Common myeloid progenitor, CD34-positive (primary cell): ENCODE results near the gene CYTH2.

Experiments
- CTCF ChIA-PET: fragments of 350-600 bp; sonication (Branson Sonifier 250); formaldehyde crosslinking; loops from one replicate; lab custom pipeline; 2021; ENCODE audit warnings: antibody characterized with exemption; lab: Charles Lee
- POLR2A ChIA-PET: fragments of 350-600 bp; sonication (Branson Sonifier 250); formaldehyde crosslinking; loops from one replicate; lab custom pipeline; 2021; ENCODE audit warnings: antibody characterized with exemption; lab: Charles Lee
- DNase-seq, 3 donors: peaks; one replicate each; pipeline versions ENCODE4 v3.0.0 to v3.0.0-alpha.2; 2013
- H3K27ac ChIP-seq, 2 experiments: 1 replicate in 1 of 2; 2 replicates in 1 of 2; pipeline ENCODE4 v1.7.0; 2013; ENCODE audit warnings: inconsistent platforms in 2 of 2, low read length in 2 of 2, mild to moderate bottlenecking in 2 of 2, low read depth in 1 of 2, moderate library complexity in 1 of 2; ENCODE audit not compliant: severe bottlenecking in 2 of 2, insufficient read depth in 1 of 2, poor library complexity in 1 of 2
- H3K27me3 ChIP-seq, 5 experiments: replicated peaks in 2 of 5; 1 replicate in 3 of 5; 2 replicates in 2 of 5; pipeline versions ENCODE4 v1.6.1 to v1.7.0; 2013; ENCODE audit warnings: low read length in 4 of 5, mild to moderate bottlenecking in 2 of 5, moderate library complexity in 2 of 5, inconsistent platforms in 1 of 5; ENCODE audit not compliant: insufficient read depth in 5 of 5, control insufficient read depth in 4 of 5
- H3K36me3 ChIP-seq, 4 experiments: 1 replicate in 2 of 4; 2 replicates in 2 of 4; pipeline versions ENCODE4 v1.6.1 to v1.7.0; 2013; ENCODE audit warnings: low read length in 3 of 4, control low read depth in 1 of 4, mild to moderate bottlenecking in 1 of 4; ENCODE audit not compliant: control insufficient read depth in 4 of 4, insufficient read depth in 4 of 4
- H3K4me1 ChIP-seq, 4 experiments: 1 replicate in 3 of 4; 2 replicates in 1 of 4; pipeline versions ENCODE4 v1.6.1 to v1.7.1; 2013; ENCODE audit warnings: low read length in 3 of 4, mild to moderate bottlenecking in 3 of 4, control low read depth in 1 of 4, inconsistent platforms in 1 of 4, moderate library complexity in 1 of 4; ENCODE audit not compliant: control insufficient read depth in 4 of 4, insufficient read depth in 4 of 4; ENCODE audit errors: control extremely low read depth in 1 of 4
- H3K4me3 ChIP-seq, 7 experiments: 1 replicate in 4 of 7; 2 replicates in 3 of 7; pipeline versions ENCODE4 v1.5.1 to v1.7.0; 2013; ENCODE audit warnings: mild to moderate bottlenecking in 7 of 7, low read length in 6 of 7, moderate library complexity in 6 of 7, inconsistent platforms in 2 of 7, low read depth in 2 of 7, control low read depth in 1 of 7; ENCODE audit not compliant: insufficient read depth in 4 of 7, control insufficient read depth in 1 of 7; ENCODE audit errors: extremely low read depth in 1 of 7
- H3K9me3 ChIP-seq, 5 experiments: 1 replicate in 4 of 5; 2 replicates in 1 of 5; pipeline versions ENCODE4 v1.6.1 to v1.7.1; 2013; ENCODE audit warnings: low read length in 4 of 5, mild to moderate bottlenecking in 2 of 5, inconsistent platforms in 1 of 5, low read depth in 1 of 5, moderate library complexity in 1 of 5; ENCODE audit not compliant: control insufficient read depth in 4 of 5, insufficient read depth in 2 of 5; ENCODE audit errors: control extremely low read depth in 1 of 5
- WGBS: methylation state at CpG from one replicate; pipeline ENCODE4 v1.1.5; 2013; ENCODE audit not compliant: insufficient coverage; 5-methylcytosine and 5-hydroxymethylcytosine counted together

Gene CYTH2

GRCh38 chr19:48451624-48452023, 17.5 kb upstream of the CYTH2 start:
- Histone ChIP-seq H3K9me3 (no peaks in the 10 kb centered on the region), H3K4me3 (no peak overlapping the region), H3K4me1 (peaks cover 0 to 1% (median under 1%) of the 10 kb centered on the region in 4 experiments), H3K36me3 (peaks cover 5 to 86% (median 64%) of the 10 kb centered on the region in 4 experiments), H3K27me3 (no peaks in the 10 kb centered on the region), H3K27ac (no peak overlapping the region)
- WGBS = 98% methylated on average over 12 of the region's 12 CpGs
- ChIA-PET POLR2A (no interaction called here), CTCF (no interaction called here)
- no peak for DNase-seq

- CTCF ChIA-PET = no interaction called here
Measured at GRCh38 chr19:48452289-48453190, 16.6 kb upstream of the CYTH2 start.

GRCh38 chr19:48454150-48454730, 14.9 kb upstream of the CYTH2 start:
- WGBS = 96% methylated on average over 16 of the region's 22 CpGs
- peaks cover 4 to 76% (median 55%) of the 10 kb centered on the region in 4 experiments for H3K36me3 ChIP-seq
- CTCF ChIA-PET = no interaction called here
- H3K9me3 ChIP-seq = no peaks in the 10 kb centered on the region
- H3K27me3 ChIP-seq = no peaks in the 10 kb centered on the region
- no peak for DNase-seq
- POLR2A ChIA-PET = interaction anchor here (0.6 kb wide), 1 partner anchor 48 kb away, joined by 3 read pairs; no protein-coding TSS in a partner anchor
- no peak overlapping the region for H3K4me3 ChIP-seq
- H3K27ac ChIP-seq = no peak overlapping the region
- no peaks in the 10 kb centered on the region for H3K4me1 ChIP-seq

More at GRCh38 chr19:48452289-48453190, 16.6 kb upstream of the CYTH2 start:
- Histone ChIP-seq H3K9me3 (no peaks in the 10 kb centered on the region), H3K27ac (no peak overlapping the region), H3K4me3 (no peak overlapping the region), H3K27me3 (no peaks in the 10 kb centered on the region), H3K36me3 (peaks cover 5 to 91% (median 65%) of the 10 kb centered on the region in 4 experiments), H3K4me1 (no peaks in the 10 kb centered on the region)
- no peak for DNase-seq
- POLR2A ChIA-PET = interaction anchor here (0.7 kb wide), 1 partner anchor 22 kb away, joined by 3 read pairs; no protein-coding TSS in a partner anchor
- WGBS = 96% methylated on average over 31 of the region's 33 CpGs

GRCh38 chr19:48455171-48455907, 13.8 kb upstream of the CYTH2 start, which contains the start of gene KCNJ14:
Gene KCNJ14 (plus strand): TSS chr19:48455574. CDS start chr19:48461725, 6,151 bp downstream.
- H3K27ac ChIP-seq = peak within 1 kb of the TSS in 1 of 2 experiments; percentile 25
- H3K4me1 ChIP-seq = no peaks in the 10 kb centered on the region
- 99% methylated on average over 12 of the region's 16 CpGs for WGBS
- H3K36me3 ChIP-seq = peaks cover 3 to 67% (median 50%) of the 10 kb centered on the region in 4 experiments
- no peaks in the 10 kb centered on the region for H3K27me3 ChIP-seq
- CTCF ChIA-PET = interaction anchor here (1.5 kb wide), 1 partner anchor 9 kb away, joined by 4 read pairs; the partner anchor contains the start of gene GRWD1
- no peaks in the 10 kb centered on the region for H3K9me3 ChIP-seq
- POLR2A ChIA-PET = no interaction called here
- no peak for DNase-seq
- H3K4me3 ChIP-seq = no peak within 1 kb of the TSS

DNA sequence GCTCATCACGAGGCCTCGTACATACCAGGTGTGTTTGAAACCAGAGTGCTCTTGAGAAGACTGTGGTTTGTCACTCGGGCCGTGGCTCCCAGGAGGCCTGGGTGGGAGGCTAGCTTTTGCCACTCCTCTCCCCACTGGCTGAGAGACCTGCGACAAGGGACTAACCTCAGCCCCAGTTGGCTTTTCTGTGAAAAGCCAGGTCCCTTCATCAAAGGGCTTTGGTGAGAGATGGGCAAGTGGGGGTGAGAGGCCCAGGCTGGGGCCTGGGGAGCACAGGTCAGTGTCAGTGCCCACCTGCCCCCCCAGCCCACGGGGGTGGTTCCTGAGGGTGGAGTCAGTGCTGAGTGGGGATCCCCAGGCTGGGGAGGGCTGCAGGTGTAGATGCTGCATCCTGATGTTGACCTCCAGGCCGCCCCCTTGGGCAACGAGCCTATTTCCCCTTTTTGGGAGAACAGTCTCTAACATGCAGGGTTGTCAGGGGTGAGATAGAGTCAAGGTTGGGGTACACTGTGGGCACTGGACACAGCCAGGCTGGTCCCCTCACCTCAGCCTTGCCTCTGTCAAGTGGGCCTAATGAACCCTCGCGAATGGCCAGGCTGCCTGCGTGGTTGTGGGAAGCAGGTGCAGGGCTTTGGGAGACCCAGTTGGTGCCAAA, 13.1 kb upstream of the CYTH2 start:
- no peaks in the 10 kb centered on the region for H3K27me3 ChIP-seq
- DNase-seq = no peak
- ChIA-PET CTCF (interaction anchor here (1.5 kb wide), 1 partner anchor 10 kb away, joined by 4 read pairs; the partner anchor contains the start of gene GRWD1), POLR2A (no interaction called here)
- WGBS = 100% methylated on average over 6 of the region's 11 CpGs
- H3K27ac ChIP-seq = peak overlapping the region in 1 of 2 experiments; percentile 25
- H3K4me3 ChIP-seq = no peak overlapping the region
- no peaks in the 10 kb centered on the region for H3K9me3 ChIP-seq
- H3K36me3 ChIP-seq = peaks cover 2 to 60% (median 43%) of the 10 kb centered on the region in 4 experiments
- H3K4me1 ChIP-seq = no peaks in the 10 kb centered on the region

GRCh38 chr19:48456864-48457263, 12.3 kb upstream of the CYTH2 start:
- Histone ChIP-seq H3K27me3 (no peaks in the 10 kb centered on the region), H3K36me3 (peaks cover 0 to 54% (median 36%) of the 10 kb centered on the region in 4 experiments), H3K9me3 (no peaks in the 10 kb centered on the region), H3K4me3 (no peak overlapping the region), H3K4me1 (no peaks in the 10 kb centered on the region), H3K27ac (no peak overlapping the region)
- WGBS = 100% methylated on average over 2 of the region's 4 CpGs
- DNase-seq = no peak
- POLR2A ChIA-PET = interaction anchor here (0.6 kb wide), 1 partner anchor 11 kb away, joined by 5 read pairs; the partner anchor contains the start of gene GRWD1
- CTCF ChIA-PET = interaction anchor here (1.1 kb wide), 1 partner anchor 50 kb away, joined by 3 read pairs; no protein-coding TSS in a partner anchor
